Neuronal stem cell (in vitro differentiated cells): ENCODE results near the gene PTEN.
A peak's percentile ranks its signal among the peaks of the same experiment; 100 is the strongest.
"Not testable (repeated sequence)": the region's sequence is repeated elsewhere in the genome, so short reads cannot be mapped to it uniquely, and the experiment has no call there.

ENCODE experiments used
- DNase-seq: peaks from one replicate; pipeline ENCODE4 v3.0.0-alpha.2; 2013; ENCODE audit warnings: low spot score
- H2AFZ ChIP-seq: one replicate; pipeline ENCODE4 v1.6.1; 2013; ENCODE audit warnings: mild to moderate bottlenecking, low read length, inconsistent platforms
- H2AK5ac ChIP-seq: 2 replicates; pipeline ENCODE4 v1.6.1; 2013; ENCODE audit warnings: low read depth, mild to moderate bottlenecking, inconsistent platforms, low read length, moderate library complexity, mixed read lengths
- H2BK120ac ChIP-seq: 2 replicates; pipeline ENCODE4 v1.6.1; 2013; ENCODE audit warnings: low read depth, mild to moderate bottlenecking, inconsistent platforms, low read length, moderate library complexity, mixed read lengths
- H2BK12ac ChIP-seq: one replicate; pipeline ENCODE4 v1.6.1; 2013; ENCODE audit warnings: low read length, inconsistent platforms
- H2BK15ac ChIP-seq: 2 replicates; pipeline ENCODE4 v1.6.1; 2013; ENCODE audit warnings: mild to moderate bottlenecking, low read length, inconsistent platforms, mixed read lengths
- H2BK5ac ChIP-seq: one replicate; pipeline ENCODE4 v1.6.1; 2013; ENCODE audit warnings: inconsistent platforms, mild to moderate bottlenecking, low read length, moderate library complexity
- H3K14ac ChIP-seq: one replicate; pipeline ENCODE4 v1.6.1; 2013; ENCODE audit warnings: low read length, inconsistent platforms
- H3K18ac ChIP-seq: 2 replicates; pipeline ENCODE4 v1.6.1; 2013; ENCODE audit warnings: low read length, inconsistent platforms
- H3K23ac ChIP-seq: 2 replicates; pipeline ENCODE4 v1.6.1; 2013; ENCODE audit warnings: low read depth, mild to moderate bottlenecking, mixed read lengths, low read length, inconsistent platforms; ENCODE audit not compliant: poor library complexity
- H3K27ac ChIP-seq: replicated peaks from 3 replicates; pipeline ENCODE4 v1.5.1; 2013; ENCODE audit warnings: low read length, inconsistent platforms
- H3K27me3 ChIP-seq, 3 experiments: 2 replicates each; pipeline ENCODE4 v1.6.1; 2013; ENCODE audit warnings: low read length in 3 of 3, mild to moderate bottlenecking in 2 of 3, inconsistent platforms in 1 of 3, low read depth in 1 of 3, mixed read lengths in 1 of 3, moderate library complexity in 1 of 3; ENCODE audit not compliant: control insufficient read depth in 3 of 3, insufficient read depth in 3 of 3
- H3K36me3 ChIP-seq, 2 donors: replicated peaks in 1 of 2; 2 replicates each; pipeline ENCODE4 v1.6.1; 2013; ENCODE audit warnings: low read length in 2 of 2; ENCODE audit not compliant: control insufficient read depth in 2 of 2, insufficient read depth in 2 of 2
- H3K4ac ChIP-seq: 2 replicates; pipeline ENCODE4 v1.6.1; 2013; ENCODE audit warnings: inconsistent platforms, mild to moderate bottlenecking, low read length, moderate library complexity
- H3K4me1 ChIP-seq, 2 donors: 1 replicate in 1 of 2; 2 replicates in 1 of 2; pipeline ENCODE4 v1.6.1; 2013; ENCODE audit warnings: low read length in 2 of 2, low read depth in 1 of 2; ENCODE audit not compliant: control insufficient read depth in 2 of 2, insufficient read depth in 1 of 2
- H3K4me2 ChIP-seq: one replicate; pipeline ENCODE4 v1.6.1; 2013; ENCODE audit warnings: mild to moderate bottlenecking, low read length, inconsistent platforms; ENCODE audit not compliant: insufficient read depth, poor library complexity, severe bottlenecking
- H3K4me3 ChIP-seq, 2 donors: 2 replicates each; pipeline ENCODE4 v1.5.1; 2013; ENCODE audit warnings: low read length in 2 of 2, mild to moderate bottlenecking in 2 of 2, inconsistent platforms in 1 of 2, moderate library complexity in 1 of 2
- H3K79me1 ChIP-seq: one replicate; pipeline ENCODE4 v1.6.1; 2013; ENCODE audit warnings: low read depth, mild to moderate bottlenecking, inconsistent platforms, low read length, moderate library complexity
- H3K9ac ChIP-seq: one replicate; pipeline ENCODE4 v1.6.1; 2013; ENCODE audit warnings: mild to moderate bottlenecking, low read depth, low read length, inconsistent platforms; ENCODE audit not compliant: poor library complexity
- H3K9me3 ChIP-seq, 2 donors: replicated peaks in 1 of 2; 2 replicates each; pipeline versions ENCODE3 to v1.6.1; 2013; ENCODE audit warnings: low read length in 2 of 2, mild to moderate bottlenecking in 2 of 2, inconsistent platforms in 1 of 2, low read depth in 1 of 2, mixed read lengths in 1 of 2, moderate library complexity in 1 of 2; ENCODE audit not compliant: control insufficient read depth in 2 of 2, insufficient read depth in 1 of 2
- H4K8ac ChIP-seq: one replicate; pipeline ENCODE4 v1.6.1; 2013; ENCODE audit warnings: low read depth, mild to moderate bottlenecking, inconsistent platforms, low read length, moderate library complexity
- H4K91ac ChIP-seq: one replicate; pipeline ENCODE4 v1.6.1; 2013; ENCODE audit warnings: low read length, low read depth, mild to moderate bottlenecking, inconsistent platforms; ENCODE audit not compliant: poor library complexity
- WGBS, 2 donors: extraction: QIAGEN DNeasy Blood & Tissue Kit; methylation state at CpG; one replicate each; pipeline ENCODE4 v1.1.7; 2013; ENCODE audit warnings: missing lambda C conversion rate in 2 of 2, mixed read lengths in 1 of 2; ENCODE audit not compliant: insufficient read length in 2 of 2, insufficient replicate concordance in 1 of 2; ENCODE audit errors: extremely low coverage in 2 of 2; 5-methylcytosine and 5-hydroxymethylcytosine counted together

PTEN gene

DNA sequence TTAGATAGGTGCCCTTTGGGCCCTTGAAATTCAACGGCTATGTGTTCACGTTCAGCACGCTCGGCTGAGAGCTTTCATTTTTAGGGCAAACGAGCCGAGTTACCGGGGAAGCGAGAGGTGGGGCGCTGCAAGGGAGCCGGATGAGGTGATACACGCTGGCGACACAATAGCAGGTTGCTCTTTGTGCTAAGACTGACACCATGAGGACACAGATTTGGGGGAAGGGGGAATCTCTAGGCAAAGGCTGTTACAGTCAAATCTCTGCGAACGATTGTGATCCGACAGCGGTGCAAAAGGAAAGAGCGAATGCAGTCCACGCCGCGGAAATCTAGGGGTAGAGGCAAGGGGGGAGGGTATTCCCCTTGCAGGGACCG is 759 bp upstream of the PTEN start:
- Histone ChIP-seq H2AK5ac (peak overlapping the region; percentile 64), H3K36me3 (peaks cover 0 to 6% of the 10 kb centered on the region in 2 donors), H2BK12ac (no peak overlapping the region), H3K9ac (peak overlapping the region; percentile 96), H3K23ac (peak overlapping the region; percentile 95), H3K4me3 (peak overlapping the region; percentile 94 to 98), H3K14ac (peak overlapping the region; percentile 94), H2BK15ac (peak overlapping the region; percentile 71), H3K9me3 (peaks cover 0 to 8% of the 10 kb centered on the region in 2 donors), H2BK5ac (peak overlapping the region; percentile 95), H4K8ac (no peak overlapping the region), H2AFZ (peak overlapping the region; percentile 92), H3K27ac (peak overlapping the region; percentile 99), H3K79me1 (peaks cover 6% of the 10 kb centered on the region), H3K4me1 (peaks cover 0 to 3% of the 10 kb centered on the region in 2 donors), H3K18ac (peak overlapping the region; percentile 99), H2BK120ac (peak overlapping the region; percentile 91), H3K27me3 (no peaks in the 10 kb centered on the region), H4K91ac (no peak overlapping the region), H3K4ac (peak overlapping the region; percentile 97), H3K4me2 (peak overlapping the region; percentile 88)
- DNase-seq: no peak
- WGBS, 2 donors: no CpG with 5 or more reads among the region's 21 CpGs

GRCh38 chr10:87863951-87864495 is 598 bp downstream of the PTEN start:
- H3K27me3 ChIP-seq, H3K79me1 ChIP-seq, H4K8ac ChIP-seq, H3K4me1 ChIP-seq, H2BK15ac ChIP-seq, DNase-seq, H3K4ac ChIP-seq, H4K91ac ChIP-seq, H3K14ac ChIP-seq, H2AK5ac ChIP-seq, H2BK12ac ChIP-seq, H3K9me3 ChIP-seq: not testable (repeated sequence)
- H3K36me3 ChIP-seq: peaks cover 0 to 14% of the 10 kb centered on the region in 2 donors
- H2AFZ ChIP-seq: peak overlapping the region; percentile 92
- H2BK120ac ChIP-seq: peak overlapping the region; percentile 96
- H3K4me2 ChIP-seq: peak overlapping the region; percentile 78
- H3K4me3 ChIP-seq: peak overlapping the region; percentile 94 to 98
- peak overlapping the region; percentile 98 for H3K23ac ChIP-seq
- H3K18ac ChIP-seq: peak overlapping the region; percentile 95
- H3K9ac ChIP-seq: peak overlapping the region; percentile 86
- no CpG with 5 or more reads among the region's 47 CpGs for WGBS, 2 donors
- H2BK5ac ChIP-seq: peak overlapping the region; percentile 98
- peak overlapping the region; percentile 99 for H3K27ac ChIP-seq

- peak overlapping the region; percentile 86 for H3K9ac ChIP-seq
- no peak overlapping the region for H2AK5ac ChIP-seq
- no peak overlapping the region for H2BK15ac ChIP-seq
- no peak overlapping the region for H4K8ac ChIP-seq
- H3K4me1 ChIP-seq: peaks cover 3 to 6% of the 10 kb centered on the region in 2 donors
- H3K36me3 ChIP-seq: peaks cover 0 to 20% of the 10 kb centered on the region in 2 donors
- peaks cover 0 to 8% of the 10 kb centered on the region in 2 donors for H3K9me3 ChIP-seq
- peak overlapping the region; percentile 91 to 98 for H3K4me3 ChIP-seq
- no peak overlapping the region for H2BK5ac ChIP-seq
- H2BK120ac ChIP-seq: no peak overlapping the region
- no peak overlapping the region for H3K23ac ChIP-seq
- peak; percentile 2 for DNase-seq
- WGBS, 2 donors: no CpG with 5 or more reads among the region's 16 CpGs
- peaks cover 6% of the 10 kb centered on the region for H3K79me1 ChIP-seq
- H3K27ac ChIP-seq: no peak overlapping the region
- H4K91ac ChIP-seq: no peak overlapping the region
- no peak overlapping the region for H2BK12ac ChIP-seq
- H3K18ac ChIP-seq: no peak overlapping the region
- no peaks in the 10 kb centered on the region for H3K27me3 ChIP-seq
- no peak overlapping the region for H3K14ac ChIP-seq
- H2AFZ ChIP-seq: no peak overlapping the region
- H3K4ac ChIP-seq: no peak overlapping the region
- H3K4me2 ChIP-seq: peak overlapping the region; percentile 78
Measured at GRCh38 chr10:87864496-87865059, 1.2 kb downstream of the PTEN start.

DNA sequence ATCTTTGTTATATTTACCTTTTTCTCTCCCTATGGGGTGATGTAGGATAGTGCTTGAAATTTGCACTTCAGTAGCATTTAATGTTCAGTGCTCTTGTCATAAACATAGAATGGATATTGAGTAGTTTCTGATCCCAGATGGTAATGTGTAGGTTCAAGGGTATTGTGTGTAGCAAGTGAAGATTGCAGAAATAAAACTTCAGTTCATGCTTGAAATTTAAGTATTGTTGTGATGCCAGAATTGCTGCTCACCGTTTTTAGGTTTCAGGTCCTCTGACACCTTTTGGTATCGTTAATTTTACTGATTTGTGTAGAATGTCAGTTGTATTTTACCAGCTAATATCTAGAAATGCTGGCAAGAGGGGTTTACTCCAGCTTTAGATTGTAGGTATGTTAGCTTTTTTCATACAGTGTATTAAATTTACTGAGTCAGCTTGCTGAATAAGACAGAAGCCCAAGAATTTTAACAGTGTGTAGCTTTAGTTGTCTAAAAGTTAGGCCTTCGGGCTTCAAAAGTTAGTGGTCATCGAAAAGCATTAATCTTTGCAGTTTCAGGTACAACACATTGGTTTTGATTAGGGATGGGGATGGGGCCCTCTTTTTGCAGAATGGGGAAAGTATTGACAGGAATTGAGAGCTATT is 1.9 kb downstream of the PTEN start:
- Histone ChIP-seq H3K4me1 (peaks cover 2 to 6% of the 10 kb centered on the region in 2 donors), H4K91ac (no peak overlapping the region), H2BK120ac (no peak overlapping the region), H3K9me3 (peaks cover 0 to 8% of the 10 kb centered on the region in 2 donors), H2BK5ac (no peak overlapping the region), H3K27me3 (no peaks in the 10 kb centered on the region), H2AFZ (no peak overlapping the region), H2BK12ac (no peak overlapping the region), H3K27ac (no peak overlapping the region), H3K14ac (no peak overlapping the region), H3K4ac (no peak overlapping the region), H2AK5ac (no peak overlapping the region), H3K79me1 (peaks cover 6% of the 10 kb centered on the region), H2BK15ac (no peak overlapping the region), H3K4me2 (peak overlapping the region; percentile 48), H3K4me3 (peak overlapping the region; percentile 71 to 98), H3K18ac (no peak overlapping the region), H3K9ac (no peak overlapping the region), H3K36me3 (peaks cover 0 to 25% of the 10 kb centered on the region in 2 donors), H4K8ac (no peak overlapping the region), H3K23ac (no peak overlapping the region)
- WGBS, 2 donors: no CpG with 5 or more reads among the region's 4 CpGs
- no peak for DNase-seq
